ENCODE measurements around the gene MYRF. TPM values are rescaled to one million over a fixed set of nuclear protein-coding genes. Genes with fewer than 3 reads are reported as not detected.
A peak's percentile ranks its signal among the peaks of the same experiment; 100 is the strongest.

Gene MYRF
- total RNA-seq, 1 donor from 2014 or later, result 1.6 TPM

- Mint-ChIP-seq H3K27ac (ENCODE audit: unreplicated experiment) (peak overlapping the region; percentile 61), H3K9me3 (ENCODE audit: low read depth) (no peaks in the 10 kb centered on the region), H3K4me3 (ENCODE audit: unreplicated experiment) (no peak overlapping the region), H3K4me1 (ENCODE audit: low read depth) (peaks cover 24% of the 10 kb centered on the region), H3K27me3 (ENCODE audit: low read depth) (no peaks in the 10 kb centered on the region), H3K36me3 (ENCODE audit: low read depth) (peaks cover 6% of the 10 kb centered on the region)
- no peak for DNase-seq (ENCODE audit: low spot score)
- TF ChIP-seq CTCF (IDR thresholded peaks at IDR 0.05), result no peak
Observed at GRCh38 chr11:61794579-61794978, 42.1 kb downstream of the MYRF start.

- Mint-ChIP-seq H3K27me3 (ENCODE audit: low read depth) (no peaks in the 10 kb centered on the region), H3K4me1 (ENCODE audit: low read depth) (peaks cover 24% of the 10 kb centered on the region), H3K27ac (ENCODE audit: unreplicated experiment) (no peak overlapping the region), H3K4me3 (ENCODE audit: unreplicated experiment) (no peak overlapping the region), H3K36me3 (ENCODE audit: low read depth) (peaks cover 2% of the 10 kb centered on the region), H3K9me3 (ENCODE audit: low read depth) (no peaks in the 10 kb centered on the region)
- no peak for TF ChIP-seq CTCF (IDR thresholded peaks at IDR 0.05)
- peak; percentile 64 for DNase-seq (ENCODE audit: low spot score)
Observed at GRCh38 chr11:61795459-61795858, 43.0 kb downstream of the MYRF start.

- Mint-ChIP-seq H3K4me3 (ENCODE audit: unreplicated experiment) (no peak overlapping the region), H3K4me1 (ENCODE audit: low read depth) (peaks cover 24% of the 10 kb centered on the region), H3K9me3 (ENCODE audit: low read depth) (no peaks in the 10 kb centered on the region), H3K36me3 (ENCODE audit: low read depth) (peaks cover 4% of the 10 kb centered on the region), H3K27ac (ENCODE audit: unreplicated experiment) (no peak overlapping the region), H3K27me3 (ENCODE audit: low read depth) (no peaks in the 10 kb centered on the region)
- peak; percentile 41 for DNase-seq (ENCODE audit: low spot score)
- TF ChIP-seq CTCF (IDR thresholded peaks at IDR 0.05), result no peak
Observed at GRCh38 chr11:61795876-61796526, 43.6 kb downstream of the MYRF start.

- TF ChIP-seq CTCF (IDR thresholded peaks at IDR 0.05), result peak; percentile 95
- Mint-ChIP-seq H3K36me3 (ENCODE audit: low read depth) (peaks cover 7% of the 10 kb centered on the region), H3K27ac (ENCODE audit: unreplicated experiment) (peak overlapping the region; percentile 0), H3K4me1 (ENCODE audit: low read depth) (peaks cover 18% of the 10 kb centered on the region), H3K9me3 (ENCODE audit: low read depth) (no peaks in the 10 kb centered on the region), H3K27me3 (ENCODE audit: low read depth) (no peaks in the 10 kb centered on the region), H3K4me3 (ENCODE audit: unreplicated experiment) (no peak overlapping the region)
- DNase-seq (ENCODE audit: low spot score), result peak; percentile 5
Observed at GRCh38 chr11:61797263-61797944, 45.0 kb downstream of the MYRF start.

GRCh38 chr11:61799665-61800284, 47.3 kb downstream of the MYRF start:
- Mint-ChIP-seq H3K27ac (ENCODE audit: unreplicated experiment) (no peak overlapping the region), H3K36me3 (ENCODE audit: low read depth) (peaks cover 18% of the 10 kb centered on the region)
- no peak for TF ChIP-seq CTCF (IDR thresholded peaks at IDR 0.05)

More at GRCh38 chr11:61799665-61800284, 47.3 kb downstream of the MYRF start:
- no peaks in the 10 kb centered on the region for H3K9me3 Mint-ChIP-seq (ENCODE audit: low read depth)
- DNase-seq (ENCODE audit: low spot score), result peak; percentile 15
- no peaks in the 10 kb centered on the region for H3K27me3 Mint-ChIP-seq (ENCODE audit: low read depth)
- no peak overlapping the region for H3K4me3 Mint-ChIP-seq (ENCODE audit: unreplicated experiment)
- H3K4me1 Mint-ChIP-seq (ENCODE audit: low read depth), result peaks cover 7% of the 10 kb centered on the region
